Stimulated activated CD4-positive, alpha-beta T cell treated with anti-CD3 and anti-CD28 coated beads, Interleukin-1b, Interleukin-23, amount 100 ng/mL, for 48 hours (primary cell): ENCODE results near the gene AIDA.
"Not testable (repeated sequence)": the region's sequence is repeated elsewhere in the genome, so short reads cannot be mapped to it uniquely, and the experiment has no call there.

Experiments
- DNase-seq: peaks from one replicate; pipeline ENCODE4 v3.0.0-alpha.2; 2020

Gene AIDA

GRCh38 chr1:222712253-222713090 lies at the start of gene AIDA, which contains the start of gene BROX:
Gene AIDA, minus strand, starts transcription at chr1:222712491. Its CDS starts 174 bp downstream, at chr1:222712317.
Gene BROX, plus strand, starts transcription at chr1:222712564. Its CDS starts 3,136 bp downstream, at chr1:222715700.
- peak; percentile 92 for DNase-seq

- no peak for DNase-seq
Measured at GRCh38 chr1:222761083-222761482, 48.8 kb upstream of the AIDA start.

- no peak for DNase-seq
Measured at GRCh38 chr1:222759451-222760035, 47.3 kb upstream of the AIDA start.

GRCh38 chr1:222757646-222758268 lies 45.5 kb upstream of the AIDA start:
- no peak for DNase-seq

GRCh38 chr1:222754366-222755139 lies 42.3 kb upstream of the AIDA start:
- no peak for DNase-seq

- no peak for DNase-seq
Measured at GRCh38 chr1:222751255-222751654, 39.0 kb upstream of the AIDA start.

GRCh38 chr1:222750651-222751050 lies 38.4 kb upstream of the AIDA start:
- DNase-seq, result no peak

GRCh38 chr1:222749927-222750326 lies 37.6 kb upstream of the AIDA start:
- no peak for DNase-seq

GRCh38 chr1:222741630-222742457 lies 29.6 kb upstream of the AIDA start:
- DNase-seq, result not testable (repeated sequence)

- DNase-seq, result no peak
Measured at GRCh38 chr1:222739929-222740328, 27.6 kb upstream of the AIDA start.

- no peak for DNase-seq
Measured at GRCh38 chr1:222739465-222739864, 27.2 kb upstream of the AIDA start.

- no peak for DNase-seq
Measured at GRCh38 chr1:222736972-222737371, 24.7 kb upstream of the AIDA start, which contains the start of gene FAM177B. Gene FAM177B, plus strand, starts transcription at chr1:222737202. Its CDS starts 9,344 bp downstream, at chr1:222746546.

GRCh38 chr1:222736470-222736869 lies 24.2 kb upstream of the AIDA start:
- DNase-seq, result no peak

- DNase-seq, result no peak
Measured at GRCh38 chr1:222734740-222735139, 22.4 kb upstream of the AIDA start.

GRCh38 chr1:222732216-222733159 lies 20.2 kb upstream of the AIDA start:
- no peak for DNase-seq

GRCh38 chr1:222730866-222731265 lies 18.6 kb upstream of the AIDA start:
- no peak for DNase-seq

GRCh38 chr1:222728746-222729145 lies 16.5 kb upstream of the AIDA start:
- no peak for DNase-seq

GRCh38 chr1:222716393-222716792 lies 4.1 kb upstream of the AIDA start:
- DNase-seq, result no peak

- peak; percentile 89 for DNase-seq
Measured at GRCh38 chr1:222713091-222713961, 1.0 kb upstream of the AIDA start.
